HG03442 (cell line): ENCODE measurements around the gene CCDC8.
"Not testable (repeated sequence)": the region's sequence is repeated elsewhere in the genome, so short reads cannot be mapped to it uniquely, and the experiment has no call there.

Source experiments
- ATAC-seq: cut with Tn5 transposase; IDR thresholded peaks from one replicate; pipeline ENCODE4 v1.9.1; 2021; ENCODE audit warnings: mild to moderate bottlenecking, moderate library complexity; ENCODE audit not compliant: unreplicated experiment

Gene CCDC8

DNA sequence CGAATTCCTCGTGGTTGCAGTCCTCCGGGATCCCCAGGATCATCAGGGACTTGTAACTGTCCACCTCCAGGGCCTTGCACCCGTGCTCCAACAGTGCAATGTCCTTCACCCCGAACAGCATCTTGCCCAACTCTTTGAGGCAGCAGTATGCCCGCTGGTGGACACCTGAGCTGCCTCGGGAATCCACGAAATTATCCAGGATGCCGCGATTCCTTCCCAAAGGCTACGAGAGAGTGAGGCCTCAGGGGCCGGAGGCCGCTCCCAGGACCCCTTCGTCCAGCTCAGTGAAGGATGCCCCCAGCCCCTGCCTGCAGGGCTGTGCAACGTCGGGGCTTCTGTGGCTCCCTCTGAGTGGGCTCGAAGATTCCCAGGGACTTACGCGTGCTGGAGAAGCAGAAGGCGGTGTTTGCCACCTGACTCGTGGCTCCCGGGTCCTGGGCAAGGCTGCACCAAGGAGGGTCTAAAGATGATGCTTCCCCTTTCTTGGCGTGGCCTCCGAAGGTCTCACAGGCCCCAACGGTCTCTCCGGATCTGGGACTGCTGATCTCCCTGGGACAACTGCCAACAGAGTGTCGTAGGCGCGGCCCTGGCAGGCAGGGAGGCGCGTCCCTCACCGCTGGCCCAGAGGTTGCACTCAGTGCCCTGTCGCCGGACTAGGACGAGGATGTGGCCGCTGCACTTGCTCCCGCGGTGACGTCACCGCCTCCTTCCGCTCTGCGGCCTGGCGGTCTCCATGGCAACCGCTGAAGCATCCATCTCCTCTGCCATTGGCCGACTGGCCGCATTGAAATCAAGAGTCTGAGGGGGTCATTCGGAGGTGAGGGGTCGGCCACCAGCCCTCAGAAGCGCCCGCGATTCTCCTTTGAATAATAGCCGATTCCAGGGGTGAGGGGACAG is 15.1 kb upstream of the CCDC8 start, which contains the start of gene PNMA8C:
TSS of gene PNMA8C (minus strand) at position 698 of the 897 bp plus-strand sequence. CDS start at position 121, 577 bp downstream.
- ATAC-seq, result no peak

DNA sequence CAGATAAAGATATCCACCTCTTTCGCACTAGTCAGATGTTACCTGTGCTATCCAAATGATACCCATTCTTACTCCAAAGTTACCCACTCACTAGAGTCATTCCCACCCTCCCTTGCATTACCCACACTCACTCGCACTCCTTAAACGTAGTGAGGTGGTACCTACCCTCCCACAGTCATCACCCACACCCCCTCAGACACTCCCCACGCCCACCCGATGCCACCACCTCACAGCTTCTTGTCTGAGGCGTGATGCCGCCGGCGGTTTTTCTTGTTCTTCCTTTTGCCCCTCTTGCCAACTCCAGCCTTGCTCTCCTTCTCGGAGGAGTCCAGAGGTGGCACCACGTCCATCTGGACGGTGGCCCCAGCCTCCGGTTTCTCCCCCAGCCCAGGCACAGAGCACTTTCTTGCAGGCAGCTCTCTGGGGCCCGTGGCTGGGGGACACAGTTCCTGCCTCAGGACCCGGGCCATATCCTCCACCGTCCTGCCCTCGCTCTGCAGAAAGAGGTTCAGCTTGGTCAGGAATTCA is 14.2 kb upstream of the CCDC8 start:
- no peak for ATAC-seq

DNA sequence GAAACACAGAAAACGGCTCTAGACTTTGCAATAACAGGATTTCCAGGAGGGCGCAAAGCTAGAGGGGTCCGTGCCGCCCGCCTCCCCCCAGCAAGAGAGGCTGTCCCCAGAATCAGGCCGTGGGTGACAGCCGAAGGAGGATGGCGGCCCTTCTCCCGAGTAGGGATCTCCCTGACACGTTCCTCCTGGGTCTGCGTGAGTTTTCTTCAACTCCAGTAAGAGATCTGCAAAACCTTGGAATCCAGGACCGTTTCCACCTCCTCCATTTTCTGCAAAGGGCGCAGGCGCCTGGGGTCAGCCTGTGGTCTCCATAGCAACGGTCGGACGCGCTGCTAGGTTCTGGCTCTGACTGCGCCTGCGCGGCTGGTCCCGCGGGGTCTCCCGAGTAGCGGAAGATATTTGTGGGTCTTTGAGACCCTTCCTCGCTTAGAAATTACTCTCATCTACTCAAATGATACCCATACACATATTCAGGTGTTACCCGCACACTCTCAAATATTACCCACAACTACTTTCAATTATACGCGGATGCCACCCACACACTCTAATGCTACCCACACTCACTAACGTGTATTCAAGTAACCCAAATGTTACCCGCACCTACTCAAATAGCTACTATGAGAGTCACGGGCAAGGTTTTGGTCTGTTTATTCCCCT is 13.3 kb upstream of the CCDC8 start:
- ATAC-seq, result no peak

DNA sequence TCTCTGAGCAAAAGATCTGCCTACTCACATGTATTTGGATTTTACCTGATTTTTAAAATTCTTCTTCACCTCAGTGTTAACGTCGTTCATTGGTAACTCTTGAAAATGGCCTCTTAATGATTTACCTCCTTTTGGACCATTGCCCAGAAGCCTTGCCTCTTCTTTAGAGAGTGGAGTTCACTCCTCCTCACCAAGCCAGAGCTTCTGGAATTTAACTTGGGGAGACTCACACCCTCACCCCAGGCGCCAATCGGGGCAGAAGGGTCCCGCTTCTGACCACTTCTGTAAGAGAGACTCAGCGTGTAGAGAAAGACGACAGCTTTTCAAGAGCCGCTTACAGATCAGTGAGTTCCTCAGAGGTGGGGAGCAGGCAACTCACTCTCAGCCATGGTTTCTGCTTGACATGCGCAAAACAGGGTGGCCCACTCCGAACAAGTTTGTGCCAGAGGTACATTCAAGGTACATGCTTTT is 12.7 kb upstream of the CCDC8 start:
- no peak for ATAC-seq

GRCh38 chr19:46423188-46423587 is 9.8 kb upstream of the CCDC8 start:
- ATAC-seq, result no peak

GRCh38 chr19:46422344-46422743 is 9.0 kb upstream of the CCDC8 start:
- ATAC-seq, result no peak

GRCh38 chr19:46420056-46420455 is 6.7 kb upstream of the CCDC8 start:
- ATAC-seq, result no peak

DNA sequence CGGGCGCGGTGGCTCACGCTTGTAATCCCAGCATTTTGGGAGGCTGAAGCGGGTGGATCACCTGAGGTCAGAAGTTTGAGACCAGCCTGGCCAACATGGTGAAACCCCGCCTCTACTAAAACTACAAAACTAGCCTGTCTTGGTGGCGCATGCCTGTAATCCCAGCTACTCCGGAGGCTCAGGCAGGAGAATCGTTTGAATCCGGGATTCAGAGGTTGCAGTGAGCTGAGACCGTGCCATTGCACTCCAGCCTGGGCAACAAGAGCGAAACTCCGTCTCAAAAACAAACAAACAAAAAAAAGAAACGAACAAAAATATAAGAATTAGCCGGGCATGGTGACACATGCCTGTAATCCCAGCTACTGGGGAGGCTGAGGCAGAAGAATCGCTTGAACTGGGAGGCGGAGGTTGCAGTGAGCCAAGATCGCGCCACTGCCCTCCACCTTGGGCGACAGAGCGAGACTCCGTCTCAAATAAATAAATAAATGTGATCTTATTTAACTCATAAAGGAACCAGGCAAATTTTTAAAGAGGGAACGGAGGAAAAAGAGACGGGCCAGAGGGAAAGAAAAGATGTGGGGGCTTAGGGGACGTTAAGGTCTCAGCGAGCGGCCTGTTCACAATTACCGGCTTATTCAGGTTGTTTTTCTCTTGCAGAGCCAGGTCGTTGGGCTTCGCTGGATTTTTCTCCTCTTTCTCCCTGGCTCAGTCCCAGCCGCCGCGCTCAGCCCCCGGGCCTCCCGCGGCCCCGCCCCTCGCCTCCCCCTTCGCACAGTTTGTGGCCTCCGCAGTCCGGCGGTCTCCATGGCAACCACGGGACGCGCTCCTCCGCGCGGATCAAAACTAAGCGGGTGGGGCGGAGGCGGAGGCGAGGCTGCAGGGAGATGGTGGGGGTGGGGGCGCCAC is 2.7 kb upstream of the CCDC8 start:
- not testable (repeated sequence) for ATAC-seq

DNA sequence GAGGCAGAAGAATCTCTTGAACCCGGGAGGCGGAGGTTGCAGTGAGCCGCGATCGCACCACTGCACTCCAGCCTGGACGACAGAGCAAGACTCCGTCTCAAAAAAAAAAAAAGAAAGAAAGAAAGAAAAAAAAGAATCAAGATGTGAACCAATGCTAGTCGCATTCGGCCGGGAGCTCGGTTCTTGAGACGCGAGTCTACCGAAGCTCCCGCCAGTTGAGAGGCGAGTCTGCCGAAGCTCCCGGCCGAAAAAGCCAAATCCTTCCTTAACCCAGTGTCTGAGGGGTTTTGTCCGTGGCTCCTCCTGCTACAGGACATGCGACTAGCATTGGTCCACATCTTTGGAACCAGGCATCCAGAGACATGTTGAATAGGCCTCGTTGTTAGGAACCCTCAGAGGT is 1.5 kb upstream of the CCDC8 start:
- ATAC-seq, result not testable (repeated sequence)

DNA sequence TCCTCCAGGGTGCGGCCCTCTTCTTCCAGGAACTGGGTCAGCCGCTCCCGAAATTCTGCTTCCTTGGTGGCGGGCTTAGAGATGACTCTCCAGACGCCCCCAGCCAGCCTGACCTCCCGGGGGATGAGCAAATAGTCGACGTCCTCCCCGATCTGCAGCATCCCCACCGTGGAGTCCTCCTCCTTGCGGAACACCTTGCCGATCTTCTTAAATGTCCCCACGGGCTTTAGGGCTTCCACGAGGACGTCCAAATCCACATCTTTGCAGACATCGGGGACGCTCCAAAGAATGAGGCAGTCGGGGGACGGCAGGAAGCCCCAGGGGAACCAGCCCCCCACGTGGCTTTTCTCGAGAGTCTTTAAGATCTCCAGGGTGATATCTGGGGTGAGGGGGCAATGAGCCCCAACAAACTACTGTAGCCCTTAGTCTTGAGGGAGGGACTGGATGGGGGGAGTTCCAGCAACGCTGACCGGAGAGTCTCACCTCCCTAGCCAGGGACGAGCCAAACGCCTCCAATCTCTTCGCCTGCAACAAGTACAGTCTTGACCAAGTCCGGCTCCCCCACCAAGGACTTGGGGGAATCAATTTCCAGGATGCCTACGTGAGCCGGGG is 608 bp downstream of the CCDC8 start:
- ATAC-seq, result no peak

GRCh38 chr19:46411925-46412649 is 1.3 kb downstream of the CCDC8 start:
- no peak for ATAC-seq

DNA sequence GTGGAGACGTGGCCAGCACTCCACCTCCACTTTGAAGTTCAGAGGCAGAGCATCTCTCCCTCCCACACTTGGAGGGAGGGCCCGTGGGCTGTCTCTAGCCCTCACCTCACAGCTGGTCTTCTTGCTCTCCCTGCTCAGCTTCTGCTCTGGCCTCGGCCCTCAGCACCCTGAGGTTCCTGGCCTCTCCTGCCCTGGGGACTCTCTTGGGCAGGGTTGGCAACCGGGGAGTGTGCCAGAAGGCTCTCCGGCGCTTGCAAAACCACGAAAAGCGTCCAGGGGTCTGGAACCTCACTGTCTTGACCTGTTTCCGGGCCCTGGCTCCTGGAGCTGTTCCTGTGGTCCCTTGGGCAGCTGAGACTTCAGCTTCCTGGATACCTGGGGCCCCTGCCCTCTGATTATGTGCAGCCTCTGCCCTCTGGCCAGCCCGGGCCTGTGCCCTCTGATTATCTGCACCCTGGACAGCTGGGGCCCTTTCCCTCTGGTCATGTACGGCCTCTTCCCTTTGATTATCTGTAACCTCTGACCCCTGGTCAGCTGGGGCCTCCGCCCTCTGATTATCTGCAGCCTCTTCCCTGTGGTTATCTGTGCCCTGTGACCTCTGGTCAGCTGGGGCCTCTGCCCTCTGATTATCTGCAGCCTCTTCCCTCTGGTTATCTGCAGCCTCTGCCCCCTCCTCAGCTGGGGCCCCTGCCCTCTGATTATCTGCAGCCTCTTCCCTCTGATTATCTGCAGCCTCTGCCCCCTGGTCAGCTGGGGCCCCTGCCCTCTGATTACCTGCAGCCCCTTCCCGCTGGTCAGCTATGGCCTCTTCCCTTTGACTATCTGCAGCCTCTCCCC is 2.1 kb downstream of the CCDC8 start:
- ATAC-seq, result no peak

- ATAC-seq, result no peak
These were observed 2.9 kb downstream of the CCDC8 start for GRCh38 chr19:46410205-46411087.

DNA sequence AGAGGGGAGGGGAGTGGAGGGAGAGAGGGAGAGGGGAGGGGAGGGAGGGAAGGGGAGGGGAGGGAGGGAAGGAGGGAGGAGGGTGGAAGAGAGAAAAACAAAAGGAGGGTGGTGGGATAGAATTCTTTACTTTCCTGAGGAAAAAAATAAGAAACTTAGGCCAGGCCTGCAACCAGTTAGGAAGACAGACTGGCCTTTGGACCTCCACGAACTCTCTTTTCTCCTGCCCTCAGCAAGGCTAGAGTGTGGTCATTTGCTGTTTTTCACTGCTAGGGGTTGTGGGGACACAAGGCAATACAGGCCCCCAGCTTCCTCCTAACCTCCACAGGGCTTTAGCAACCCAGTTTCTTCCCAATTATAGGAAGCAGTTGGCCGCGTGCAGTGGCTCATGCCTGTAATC is 4.2 kb downstream of the CCDC8 start:
- ATAC-seq, result no peak

GRCh38 chr19:46408664-46409039 is 4.7 kb downstream of the CCDC8 start:
- ATAC-seq, result no peak

DNA sequence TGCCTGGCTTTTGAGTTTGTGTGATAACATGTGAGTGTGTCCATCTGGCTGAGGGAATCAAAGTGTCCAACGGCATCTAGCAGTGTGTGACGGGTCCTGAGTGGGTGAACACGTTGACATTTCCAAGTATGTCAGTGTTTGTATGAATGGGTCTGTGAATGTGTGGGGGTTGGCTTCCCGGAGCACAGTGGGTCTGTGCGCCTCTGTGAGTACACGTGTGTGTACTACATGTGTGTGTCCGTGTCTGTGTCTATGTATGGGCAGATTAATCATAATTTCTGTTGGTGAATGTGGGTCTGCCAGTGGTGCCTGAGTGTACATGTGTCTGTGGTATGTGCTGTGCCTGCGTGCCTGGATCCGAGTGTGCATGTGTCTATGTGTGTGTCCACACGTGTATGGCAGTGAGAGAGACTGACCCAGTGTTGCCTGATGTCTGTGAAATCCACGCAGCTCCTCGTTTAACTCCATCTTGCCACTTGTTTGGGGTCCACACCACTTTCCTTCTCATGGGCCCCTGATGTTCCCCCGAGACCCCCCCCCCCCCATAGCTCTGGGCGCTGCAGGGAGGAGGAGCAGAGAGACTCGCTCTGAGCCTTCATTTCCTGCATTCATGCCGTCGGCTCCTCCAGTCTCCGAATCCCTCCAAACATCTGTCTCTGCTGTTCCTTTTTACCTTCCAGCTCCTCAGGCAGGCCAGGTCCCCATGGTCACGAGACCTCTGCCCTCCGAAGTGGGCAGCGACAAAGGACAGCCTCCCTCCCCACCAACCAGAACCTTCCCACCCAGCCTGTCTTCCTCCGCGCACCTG is 5.3 kb downstream of the CCDC8 start:
- ATAC-seq, result no peak

- no peak for ATAC-seq
These were observed 6.4 kb downstream of the CCDC8 start for GRCh38 chr19:46406976-46407375.
